B cell (primary cell): ENCODE results near the gene STX5.

Experiments
- CTCF ChIP-seq: fragments of 200-600 bp; IDR thresholded peaks from one replicate; pipeline ENCODE4 v1.8.0; 2022; ENCODE audit warnings: antibody characterized with exemption, mild to moderate bottlenecking
- EZH2 ChIP-seq: IDR thresholded peaks from 2 replicates; pipeline ENCODE4 v1.6.1; 2012; ENCODE audit warnings: borderline replicate concordance, low read depth, mild to moderate bottlenecking, moderate library complexity, low read length; ENCODE audit not compliant: insufficient read depth, poor library complexity, severe bottlenecking

- TF ChIP-seq CTCF = no peak
- TF ChIP-seq EZH2 = no peak
Observed at GRCh38 chr11:62801071-62801470, 30.8 kb downstream of the STX5 start.
